Astrocyte (in vitro differentiated cells and primary cell): Measurements from ENCODE around the gene KRT80.
"Not testable (repeated sequence)": the region's sequence is repeated elsewhere in the genome, so short reads cannot be mapped to it uniquely, and the experiment has no call there.

ENCODE experiments used
- EZH2 ChIP-seq: IDR thresholded peaks from 2 replicates; pipeline ENCODE4 v1.6.1; 2012; ENCODE audit warnings: mild to moderate bottlenecking, low read length, inconsistent platforms; ENCODE audit not compliant: insufficient read depth
- TF ChIP-seq, protein P1 (sequence below): IDR thresholded peaks from 2 replicates; pipeline ENCODE4 v1.5.1; 2011; ENCODE audit warnings: low read depth, mild to moderate bottlenecking, inconsistent platforms, low read length, moderate library complexity; ENCODE audit not compliant: insufficient read depth

DNA sequence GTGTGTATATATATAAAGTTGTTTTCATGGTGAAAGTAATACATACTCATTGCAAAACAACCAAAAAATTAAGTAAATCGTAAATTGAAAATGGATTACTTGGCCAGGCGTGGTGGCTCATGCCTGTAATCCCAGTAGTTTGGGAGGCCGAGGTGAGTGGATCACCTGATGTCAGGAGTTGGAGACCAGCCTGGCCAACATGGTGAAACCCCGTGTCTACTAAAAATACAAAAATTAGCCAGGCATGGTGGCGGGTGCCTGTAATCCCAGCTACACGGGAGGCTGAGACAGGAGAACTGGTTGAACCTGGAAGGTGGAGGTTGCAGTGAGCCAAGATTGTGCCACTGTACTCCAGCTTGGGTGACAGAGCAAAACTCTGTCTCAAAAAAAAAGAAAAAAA is 48.4 kb upstream of the KRT80 start:
- TF ChIP-seq, protein P1, sequence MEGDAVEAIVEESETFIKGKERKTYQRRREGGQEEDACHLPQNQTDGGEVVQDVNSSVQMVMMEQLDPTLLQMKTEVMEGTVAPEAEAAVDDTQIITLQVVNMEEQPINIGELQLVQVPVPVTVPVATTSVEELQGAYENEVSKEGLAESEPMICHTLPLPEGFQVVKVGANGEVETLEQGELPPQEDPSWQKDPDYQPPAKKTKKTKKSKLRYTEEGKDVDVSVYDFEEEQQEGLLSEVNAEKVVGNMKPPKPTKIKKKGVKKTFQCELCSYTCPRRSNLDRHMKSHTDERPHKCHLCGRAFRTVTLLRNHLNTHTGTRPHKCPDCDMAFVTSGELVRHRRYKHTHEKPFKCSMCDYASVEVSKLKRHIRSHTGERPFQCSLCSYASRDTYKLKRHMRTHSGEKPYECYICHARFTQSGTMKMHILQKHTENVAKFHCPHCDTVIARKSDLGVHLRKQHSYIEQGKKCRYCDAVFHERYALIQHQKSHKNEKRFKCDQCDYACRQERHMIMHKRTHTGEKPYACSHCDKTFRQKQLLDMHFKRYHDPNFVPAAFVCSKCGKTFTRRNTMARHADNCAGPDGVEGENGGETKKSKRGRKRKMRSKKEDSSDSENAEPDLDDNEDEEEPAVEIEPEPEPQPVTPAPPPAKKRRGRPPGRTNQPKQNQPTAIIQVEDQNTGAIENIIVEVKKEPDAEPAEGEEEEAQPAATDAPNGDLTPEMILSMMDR, result not testable (repeated sequence)
- not testable (repeated sequence) for TF ChIP-seq EZH2
